ENCODE results near the gene PKLR. TPM values are rescaled to one million over a fixed set of nuclear protein-coding genes. Genes with fewer than 3 reads are reported as not detected.

The PKLR gene
- polyA plus RNA-seq, 1 donor = 0.09 TPM

DNA sequence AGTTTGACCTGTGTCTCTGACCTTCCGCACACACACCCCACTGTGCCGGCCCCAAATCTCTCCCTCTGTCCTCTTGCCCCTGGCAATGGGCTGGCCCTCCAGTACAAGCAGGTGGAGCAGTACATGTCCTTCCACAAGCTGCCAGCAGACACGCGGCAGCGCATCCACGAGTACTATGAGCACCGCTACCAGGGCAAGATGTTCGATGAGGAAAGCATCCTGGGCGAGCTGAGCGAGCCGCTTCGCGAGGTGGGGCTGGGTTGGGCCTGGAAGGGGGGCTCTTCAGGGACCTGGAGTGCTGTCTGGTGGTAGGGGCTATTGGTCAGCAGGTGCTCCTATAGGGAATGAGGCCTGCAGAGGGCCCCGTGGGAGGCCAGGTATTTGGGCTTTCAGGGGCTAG lies 16.2 kb downstream of the PKLR start:
- no peak for DNase-seq (ENCODE audit: low read depth)

DNA sequence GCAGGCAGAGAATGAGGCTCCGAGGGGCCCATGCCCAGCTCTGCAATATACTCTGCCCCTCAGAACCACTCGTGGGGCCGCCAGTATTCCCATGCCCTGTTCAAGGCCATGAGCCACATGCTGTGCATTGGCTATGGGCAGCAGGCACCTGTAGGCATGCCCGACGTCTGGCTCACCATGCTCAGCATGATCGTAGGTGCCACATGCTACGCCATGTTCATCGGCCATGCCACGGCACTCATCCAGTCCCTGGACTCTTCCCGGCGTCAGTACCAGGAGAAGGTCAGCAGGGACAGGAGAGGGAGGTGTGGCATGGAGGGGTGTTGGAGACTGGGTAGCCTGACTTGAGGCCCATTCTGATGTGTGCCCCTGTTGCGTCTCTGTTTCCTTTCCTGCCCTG lies 16.8 kb downstream of the PKLR start:
- no peak for DNase-seq (ENCODE audit: low read depth)

DNA sequence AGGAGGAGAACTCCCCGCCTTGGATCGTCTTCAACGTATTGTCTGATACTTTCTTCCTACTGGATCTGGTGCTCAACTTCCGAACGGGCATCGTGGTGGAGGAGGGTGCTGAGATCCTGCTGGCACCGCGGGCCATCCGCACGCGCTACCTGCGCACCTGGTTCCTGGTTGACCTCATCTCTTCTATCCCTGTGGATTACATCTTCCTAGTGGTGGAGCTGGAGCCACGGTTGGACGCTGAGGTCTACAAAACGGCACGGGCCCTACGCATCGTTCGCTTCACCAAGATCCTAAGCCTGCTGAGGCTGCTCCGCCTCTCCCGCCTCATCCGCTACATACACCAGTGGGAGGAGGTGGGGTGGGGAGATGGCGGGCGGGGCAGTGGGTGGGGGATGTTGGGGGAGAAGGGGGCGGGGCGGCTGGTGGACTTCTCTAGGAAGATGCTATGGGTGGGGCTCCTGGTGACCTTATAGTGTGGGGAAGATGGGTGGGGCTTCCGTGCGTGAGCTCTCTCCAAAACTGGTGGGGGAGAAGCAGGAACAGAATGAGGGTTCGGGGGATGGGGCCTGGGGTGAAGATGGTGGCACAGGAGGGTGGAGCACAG lies 18.6 kb downstream of the PKLR start:
- DNase-seq (ENCODE audit: low read depth) = no peak

DNA sequence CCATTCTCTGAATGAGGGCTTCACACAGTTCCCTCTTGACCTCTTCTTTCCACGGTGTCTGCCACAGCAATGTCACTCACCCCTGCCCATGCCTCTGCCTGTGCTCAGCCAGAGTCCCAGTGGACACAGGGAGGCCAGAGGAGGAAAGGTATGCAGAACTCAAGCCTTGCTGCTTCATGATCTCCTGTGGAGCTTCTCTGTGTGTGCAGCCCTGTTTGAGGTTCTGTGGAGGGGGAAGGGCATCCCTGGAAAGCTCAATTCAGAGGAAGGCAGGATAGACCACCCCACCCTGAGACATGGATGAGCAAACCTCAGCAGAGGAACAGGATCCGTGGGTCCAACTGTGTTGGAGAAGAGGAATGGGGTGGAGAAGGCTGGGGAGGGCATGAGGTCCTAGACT lies 22.0 kb downstream of the PKLR start:
- no peak for DNase-seq (ENCODE audit: low read depth)

DNA sequence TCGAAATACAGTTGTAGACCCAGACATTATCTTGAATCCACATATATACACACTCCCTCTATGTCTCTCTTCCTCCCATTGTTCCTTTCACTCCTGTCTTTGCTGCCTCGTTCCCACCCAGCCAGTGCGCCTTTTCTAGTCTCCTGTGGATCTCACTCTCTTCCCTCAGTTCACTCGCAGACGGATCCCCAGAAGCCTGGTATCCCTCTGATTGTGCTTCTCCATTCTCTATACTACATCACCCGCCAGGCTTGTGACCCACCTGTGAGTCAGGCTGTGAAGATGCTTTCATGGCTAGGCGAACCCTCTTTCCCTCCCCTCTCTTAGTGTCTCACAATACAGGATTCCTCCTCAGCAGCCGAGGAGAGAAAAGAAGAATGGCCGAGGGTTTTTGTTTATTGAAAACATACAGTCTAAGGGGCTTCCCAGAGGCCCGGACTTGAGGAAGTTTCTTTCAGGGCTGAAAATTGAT lies 22.5 kb downstream of the PKLR start:
- DNase-seq (ENCODE audit: low read depth) = no peak

DNA sequence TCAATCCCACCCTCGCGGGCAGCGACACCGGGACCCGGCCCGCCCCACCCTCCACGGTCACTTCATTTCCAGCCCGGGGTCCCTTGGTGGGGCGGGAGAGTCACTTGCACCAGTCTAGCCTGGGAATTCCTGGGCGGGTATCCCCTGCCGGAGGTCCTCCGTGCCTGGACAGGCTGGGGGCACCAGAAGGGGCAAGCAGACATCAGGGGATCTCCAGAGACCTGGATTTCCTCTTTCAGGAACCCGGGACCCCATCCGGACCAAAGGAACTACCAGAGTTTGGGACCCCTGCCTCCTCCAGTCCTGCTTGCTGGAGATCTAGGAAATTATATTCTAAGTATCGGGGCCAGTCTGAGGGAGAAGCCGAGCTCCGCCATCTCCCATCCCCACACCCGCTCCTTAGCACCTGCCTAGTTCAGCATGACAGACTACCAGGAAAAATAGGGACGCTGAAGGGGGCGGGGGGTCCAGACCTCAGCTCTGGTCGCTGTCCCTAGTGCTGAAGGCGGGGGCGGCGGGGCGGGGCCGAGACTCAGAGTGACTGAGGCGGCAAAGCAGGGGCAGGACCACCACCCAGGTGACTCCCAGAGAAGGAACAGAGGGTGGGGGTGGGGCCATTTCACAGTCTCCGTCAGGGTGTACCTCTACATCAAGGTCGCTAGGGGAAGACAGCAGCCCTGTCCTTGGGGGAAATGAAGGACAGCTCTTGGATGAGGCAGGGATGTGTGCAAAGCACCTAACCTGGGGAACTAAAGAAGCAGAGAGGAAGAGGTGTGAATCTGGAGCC lies 23.1 kb downstream of the PKLR start:
- no peak for DNase-seq (ENCODE audit: low read depth)

DNA sequence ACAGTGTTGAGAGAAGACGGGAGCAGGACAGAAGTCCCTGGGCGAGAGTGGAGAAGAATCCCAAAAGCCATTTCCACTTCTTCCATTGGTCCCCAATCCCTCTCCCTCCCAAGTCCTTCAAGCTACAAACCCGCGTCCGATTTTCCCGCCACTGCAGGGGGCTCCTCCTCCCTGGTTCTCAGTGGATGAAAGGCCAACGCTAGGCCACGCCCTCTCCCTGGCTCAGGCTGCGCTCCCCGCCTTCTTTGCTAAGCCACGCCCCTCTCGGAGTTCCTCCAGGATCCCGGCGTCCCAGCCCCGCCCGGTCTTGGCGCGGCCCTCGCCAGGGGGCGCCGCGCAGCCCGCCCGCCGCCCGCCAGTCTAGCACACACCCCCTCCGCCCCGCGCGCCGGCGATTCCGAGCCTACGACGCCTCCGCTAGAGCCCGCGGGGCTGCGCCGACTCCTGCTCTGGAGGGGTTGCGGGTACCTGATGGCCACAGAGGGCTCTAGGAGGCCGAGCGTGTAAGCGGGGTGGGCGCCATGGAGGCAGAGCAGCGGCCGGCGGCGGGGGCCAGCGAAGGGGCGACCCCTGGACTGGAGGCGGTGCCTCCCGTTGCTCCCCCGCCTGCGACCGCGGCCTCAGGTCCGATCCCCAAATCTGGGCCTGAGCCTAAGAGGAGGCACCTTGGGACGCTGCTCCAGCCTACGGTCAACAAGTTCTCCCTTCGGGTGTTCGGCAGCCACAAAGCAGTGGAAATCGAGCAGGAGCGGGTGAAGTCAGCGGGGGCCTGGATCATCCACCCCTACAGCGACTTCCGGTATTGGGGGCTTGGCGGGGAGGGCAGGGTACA lies 24.0 kb downstream of the PKLR start, which contains the start of gene HCN3:
TSS of gene HCN3 (plus strand) at position 394 of the 832 bp plus-strand sequence. CDS start at position 522, 128 bp downstream.
- peak; percentile 91 for DNase-seq (ENCODE audit: low read depth)

DNA sequence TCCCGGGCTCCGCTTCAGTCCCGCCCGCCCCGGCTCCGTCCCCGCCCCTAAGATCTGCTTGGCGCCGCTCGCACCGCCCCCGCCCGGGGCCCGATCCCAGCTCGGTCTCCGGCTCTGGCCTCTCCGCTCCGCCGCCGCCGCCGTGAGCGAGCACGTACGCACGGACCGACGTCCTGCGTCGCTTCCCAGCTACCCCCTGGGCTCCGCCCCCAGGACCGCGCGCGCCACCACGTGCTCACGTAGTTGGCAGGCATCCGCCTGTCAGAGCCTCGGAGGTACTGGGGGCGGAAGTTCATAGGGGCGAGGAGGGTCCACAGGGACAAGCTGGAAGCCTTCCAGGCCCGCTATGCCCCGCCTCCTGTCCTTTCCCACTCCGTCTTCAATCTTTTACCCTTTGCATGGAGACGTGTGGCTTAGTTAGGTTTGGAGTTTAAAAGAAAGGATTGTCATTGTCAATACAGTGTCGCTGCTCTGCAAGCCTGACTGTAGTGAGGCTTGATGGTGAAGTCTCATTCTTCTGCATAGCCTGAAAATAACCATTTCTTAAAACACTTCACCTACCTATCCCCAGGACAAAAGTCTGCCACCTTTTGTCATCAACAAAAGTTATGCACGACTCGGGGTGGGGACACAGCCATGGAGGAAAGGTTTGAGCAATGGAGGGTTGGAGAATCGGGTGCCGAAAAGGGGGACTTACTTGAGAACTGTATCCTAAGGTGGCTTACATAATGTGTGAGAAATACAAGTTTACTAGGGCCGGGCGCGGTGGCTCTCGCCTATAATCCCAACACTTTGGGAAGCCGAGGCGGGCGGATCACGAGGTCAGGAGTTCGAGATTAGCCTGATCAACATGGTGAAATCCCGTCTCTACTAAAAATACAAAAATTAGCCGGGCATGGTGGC lies 27.6 kb downstream of the PKLR start, which contains the start of gene CLK2:
TSS of gene CLK2 (minus strand) at position 162 of the 903 bp plus-strand sequence. CDS start 2,527 bp downstream, outside the sequence.
- DNase-seq (ENCODE audit: low read depth) = peak; percentile 83

DNA sequence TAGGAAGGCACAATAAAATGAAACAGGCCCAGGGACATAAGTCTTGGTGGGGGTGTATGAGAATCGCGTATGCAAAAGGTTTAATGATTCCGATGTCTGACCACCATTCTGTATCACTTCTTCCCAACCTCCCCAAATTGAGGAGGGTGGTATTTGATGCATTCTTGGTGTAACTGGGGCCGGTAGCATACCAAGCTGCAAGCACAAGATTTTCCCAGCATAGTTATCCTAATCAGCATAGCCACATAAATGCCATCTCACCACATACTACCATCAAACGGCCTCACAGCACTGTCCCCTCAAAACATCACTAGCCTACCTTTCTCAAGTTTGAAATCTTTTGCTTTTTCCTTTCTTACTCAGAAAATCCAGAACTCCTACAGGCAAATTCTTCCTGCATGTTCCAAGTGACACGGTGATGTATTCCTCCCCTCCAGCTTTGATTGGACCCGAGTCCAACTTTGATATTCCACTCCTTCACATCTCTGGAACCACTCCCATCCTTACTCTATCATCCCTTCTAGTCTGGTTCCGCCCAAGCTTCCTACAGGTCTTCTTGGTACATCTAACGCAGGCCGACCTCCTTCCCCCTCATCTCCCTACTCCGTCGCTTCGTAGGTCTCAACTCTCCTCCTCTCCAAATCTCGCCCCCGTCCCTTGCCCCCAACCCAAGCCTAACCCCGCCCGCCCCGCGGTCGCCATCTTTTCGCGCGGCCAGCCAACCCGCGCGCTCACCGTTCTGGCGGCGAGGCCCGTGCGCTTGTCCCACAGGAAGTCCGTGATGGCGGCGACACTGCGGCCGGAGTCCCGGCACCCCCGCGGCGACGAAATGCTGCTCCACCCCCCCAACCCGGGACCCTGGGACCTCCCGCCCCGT lies 28.5 kb downstream of the PKLR start:
- DNase-seq (ENCODE audit: low read depth) = no peak

DNA sequence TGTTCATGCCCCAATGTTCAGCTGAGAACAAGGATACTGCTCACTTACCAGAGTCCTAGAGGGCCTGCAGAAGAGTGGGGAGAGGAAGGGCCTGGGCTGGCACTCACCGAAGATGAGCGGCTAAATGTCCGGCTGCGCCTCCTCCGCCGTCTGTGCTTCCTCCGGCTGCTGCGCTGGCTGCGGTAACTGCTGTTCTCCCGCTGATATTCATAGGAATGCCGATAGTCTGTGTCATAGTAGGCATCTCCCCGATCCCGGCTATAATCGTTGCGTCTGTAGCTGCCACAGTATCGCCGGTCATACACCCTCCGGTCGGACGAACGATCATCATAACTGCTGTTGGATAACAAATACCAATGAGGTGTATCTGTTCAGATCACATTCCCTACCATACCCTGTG lies 31.9 kb downstream of the PKLR start:
- no peak for DNase-seq (ENCODE audit: low read depth)

DNA sequence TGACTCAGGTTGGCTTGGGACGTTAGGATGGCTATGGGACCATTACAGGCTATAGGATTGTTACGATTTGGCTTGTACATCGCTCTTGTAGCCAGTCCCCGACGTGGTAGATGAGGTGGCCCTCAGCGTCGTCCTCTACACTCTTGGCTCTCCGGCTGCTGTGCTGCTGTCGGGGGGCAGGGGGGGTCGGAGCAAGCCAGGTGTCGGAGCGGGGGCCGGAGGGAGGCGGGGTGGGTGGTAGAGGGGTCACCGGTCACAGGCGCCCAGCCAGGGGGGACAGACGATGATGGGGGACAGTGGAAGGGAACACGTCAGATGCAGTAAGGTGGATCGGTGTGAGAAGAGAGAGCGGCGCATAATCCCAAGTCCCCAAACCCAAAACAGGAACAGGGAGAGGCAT lies 32.6 kb downstream of the PKLR start:
- no peak for DNase-seq (ENCODE audit: low read depth)

DNA sequence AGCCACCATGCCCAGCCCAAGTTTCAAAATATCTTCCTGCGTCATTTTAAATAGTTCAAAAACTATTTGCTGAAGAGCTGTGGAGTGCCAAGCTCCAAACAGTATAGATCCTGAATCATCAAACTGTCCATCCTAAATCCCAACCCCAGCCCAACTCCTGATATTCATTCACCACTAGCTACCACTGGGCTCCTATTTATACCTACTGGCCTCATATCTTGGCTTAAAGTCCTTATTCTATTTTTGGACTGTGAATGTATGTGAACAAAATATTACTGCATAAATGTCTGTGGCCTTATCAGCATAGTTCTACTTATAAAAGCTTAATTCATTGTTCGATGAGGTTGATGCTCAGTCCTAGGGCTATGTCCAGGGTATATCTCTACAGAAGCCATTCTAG lies 33.9 kb downstream of the PKLR start:
- DNase-seq (ENCODE audit: low read depth) = no peak

DNA sequence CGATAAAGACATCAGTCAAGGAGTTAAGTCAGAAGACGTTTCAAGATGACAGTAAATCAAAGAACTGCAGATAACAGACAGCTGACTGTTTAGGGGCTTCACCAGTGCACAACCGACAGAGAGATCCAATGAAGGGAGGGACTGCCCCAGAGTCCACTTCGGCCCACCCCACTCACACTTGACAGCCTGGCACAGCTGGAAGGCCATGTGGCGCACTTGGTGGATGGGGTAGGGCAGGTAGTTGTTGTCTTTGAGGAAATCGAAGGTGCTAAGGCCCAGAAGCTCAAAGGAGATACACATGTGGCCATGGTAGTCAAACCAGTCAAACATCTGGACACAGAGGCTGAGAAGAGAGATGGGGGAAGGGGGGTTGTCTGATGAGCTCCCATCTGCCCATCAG lies 34.7 kb downstream of the PKLR start:
- no peak for DNase-seq (ENCODE audit: low read depth)

DNA sequence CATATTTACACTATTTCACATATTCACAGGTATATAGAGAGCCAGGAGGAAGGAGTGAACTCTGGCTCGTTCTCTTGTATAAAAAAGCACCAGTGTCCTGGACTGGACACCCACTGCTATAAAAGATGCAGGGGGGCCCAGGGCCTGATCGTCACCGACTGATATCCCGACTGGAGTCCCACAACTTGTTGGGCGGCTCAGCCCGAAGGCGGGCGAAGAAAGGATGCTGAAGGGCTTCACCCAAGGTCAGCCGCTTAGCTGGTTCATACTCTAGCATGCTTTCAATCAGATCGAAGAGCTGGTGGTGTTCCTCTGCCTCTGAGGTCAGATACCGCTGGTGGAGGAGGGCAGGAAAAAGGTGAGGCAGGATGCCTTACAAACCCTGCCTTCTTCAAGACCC lies 38.2 kb downstream of the PKLR start:
- no peak for DNase-seq (ENCODE audit: low read depth)

DNA sequence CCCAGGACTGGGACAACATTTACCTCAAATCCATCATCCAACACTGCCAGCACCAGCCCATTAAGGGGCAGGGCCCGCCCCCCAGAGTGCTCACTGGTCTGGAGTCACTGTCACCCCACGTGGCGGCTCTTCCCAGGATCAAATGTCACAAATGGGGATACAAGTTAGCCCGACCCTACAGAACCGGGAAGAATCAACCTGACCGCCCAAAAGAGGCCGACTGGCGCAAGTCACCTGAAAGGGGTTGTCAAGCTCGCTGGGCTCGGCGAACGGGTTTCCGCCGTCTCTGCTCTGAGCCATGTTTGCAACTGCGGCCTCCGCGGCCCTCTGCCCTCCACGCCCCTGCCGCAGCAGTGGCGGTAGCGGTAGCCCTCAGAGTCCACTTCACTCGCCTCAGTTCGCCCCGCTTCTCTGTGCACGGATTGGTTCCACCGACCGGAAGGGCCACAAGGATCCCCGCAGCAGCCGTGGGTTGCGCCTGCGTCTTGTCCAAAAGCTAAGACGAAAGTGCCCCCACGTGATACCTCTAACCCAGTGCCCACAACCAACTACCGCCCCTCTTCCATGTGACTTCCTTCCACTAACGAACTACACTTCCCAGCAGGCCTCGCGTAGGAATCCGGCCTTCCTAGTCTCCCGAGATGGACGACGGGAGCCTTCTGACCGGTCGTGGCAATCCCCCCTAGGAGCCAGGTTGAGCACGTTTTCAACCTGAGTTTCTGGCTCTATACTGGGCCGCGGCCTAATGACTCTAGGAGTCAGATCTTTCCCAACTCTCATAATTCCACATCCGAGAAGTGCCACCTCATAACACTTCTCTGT lies 39.2 kb downstream of the PKLR start, which contains the start of gene SCAMP3:
TSS of gene SCAMP3 (minus strand) at position 509 of the 822 bp plus-strand sequence. CDS start at position 300, 209 bp downstream.
- DNase-seq (ENCODE audit: low read depth) = peak; percentile 95

DNA sequence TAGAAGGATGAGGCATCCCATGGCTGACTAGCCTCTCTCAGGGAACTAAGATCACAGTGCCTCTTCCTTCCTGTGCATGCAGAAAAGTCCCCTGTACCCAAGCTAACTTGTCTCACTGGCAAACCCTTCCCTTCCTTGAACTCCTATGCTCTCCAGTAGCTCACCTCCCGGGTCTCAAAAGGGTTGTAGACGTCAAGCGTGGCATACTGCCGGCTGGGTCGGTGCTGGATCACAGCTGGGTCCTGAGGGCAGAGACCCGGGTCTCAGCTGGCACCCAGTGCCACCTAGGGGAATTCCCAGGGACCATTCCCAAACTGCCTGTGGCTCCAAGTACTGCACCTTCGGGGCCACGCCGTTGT lies 39.8 kb downstream of the PKLR start:
- DNase-seq (ENCODE audit: low read depth) = no peak

DNA sequence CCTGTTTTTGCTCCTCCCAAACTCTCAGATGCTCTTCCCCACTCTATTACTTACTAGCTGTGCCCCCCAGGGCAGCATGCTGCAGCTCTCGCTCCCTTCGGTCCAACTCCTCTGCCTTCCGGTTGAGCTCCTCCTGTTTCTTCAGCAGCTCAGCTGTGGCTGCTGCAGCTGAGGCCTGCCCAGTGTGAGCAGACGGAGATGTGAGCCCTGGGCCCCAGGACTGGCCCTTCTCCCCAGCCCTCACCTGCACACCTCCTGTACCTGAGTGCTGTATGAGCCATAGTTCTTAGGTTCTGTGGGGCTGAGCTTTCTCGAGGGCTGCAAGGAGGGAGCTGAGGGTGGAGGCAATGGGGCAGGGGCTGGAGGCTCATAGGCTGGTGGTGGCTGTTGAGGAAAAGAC lies 41.0 kb downstream of the PKLR start:
- no peak for DNase-seq (ENCODE audit: low read depth)

DNA sequence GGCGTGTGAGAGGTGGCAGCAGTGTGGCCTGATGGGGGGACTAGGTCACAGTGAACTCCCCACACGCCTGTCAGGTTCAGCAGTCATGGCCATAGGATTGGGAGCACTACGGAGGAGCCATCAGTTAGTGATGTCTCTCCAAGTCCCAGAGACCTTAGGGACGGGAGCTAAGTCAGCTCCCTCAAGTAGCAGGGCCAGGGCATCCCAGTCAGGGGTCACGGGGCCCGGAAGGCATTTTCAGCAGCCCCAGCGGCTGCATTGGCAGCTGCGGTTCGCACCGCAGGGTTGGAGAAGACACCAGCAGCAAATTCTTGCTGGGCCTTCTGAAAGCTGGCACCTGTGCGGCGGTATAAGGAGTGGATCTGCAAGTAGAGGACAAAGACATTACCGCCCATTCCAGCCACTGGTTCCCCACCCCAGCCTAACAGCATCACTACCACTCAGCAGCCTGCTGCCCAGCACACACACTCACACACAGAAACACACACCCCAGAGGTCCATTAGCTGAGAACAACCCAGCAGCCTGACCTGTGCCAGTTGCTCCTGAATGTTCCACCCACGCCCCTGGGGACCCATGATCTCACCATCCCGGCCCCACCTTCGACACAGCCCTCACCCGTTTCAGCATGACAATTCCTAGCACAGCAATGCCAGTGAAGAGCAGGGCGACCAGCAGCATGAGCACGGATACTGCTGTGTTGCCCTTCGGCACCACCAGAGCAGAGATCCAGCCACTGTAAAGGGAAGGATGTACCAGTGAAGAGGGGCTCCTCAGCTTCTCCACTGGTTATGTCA lies 45.0 kb downstream of the PKLR start:
- no peak for DNase-seq (ENCODE audit: low read depth)
